ENCODE results near the gene FMN1.

The FMN1 gene

DNA sequence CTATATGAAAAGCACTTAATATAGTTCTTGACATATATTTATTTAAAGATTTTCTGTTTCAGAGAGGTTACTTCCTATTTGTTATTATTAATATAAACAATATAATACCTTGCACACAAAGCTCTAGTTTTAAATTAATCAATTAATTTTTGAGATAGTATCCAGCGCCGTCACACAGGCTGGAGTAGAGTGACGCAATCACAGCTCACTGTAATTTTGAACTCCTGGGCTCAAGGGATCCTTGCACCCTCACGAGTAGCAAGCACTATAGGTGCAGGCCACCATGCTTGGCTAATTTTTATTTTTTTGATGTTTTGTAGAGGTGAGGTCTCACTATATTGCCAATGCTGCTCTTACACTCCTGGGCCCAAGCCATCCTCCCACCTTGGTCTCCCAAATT is 267.4 kb downstream of the FMN1 start:
- H3K27ac ChIP-seq = no peak overlapping the region
- no peak for TF ChIP-seq ZFX (IDR thresholded peaks at IDR 0.05)
- TF ChIP-seq, protein P1, sequence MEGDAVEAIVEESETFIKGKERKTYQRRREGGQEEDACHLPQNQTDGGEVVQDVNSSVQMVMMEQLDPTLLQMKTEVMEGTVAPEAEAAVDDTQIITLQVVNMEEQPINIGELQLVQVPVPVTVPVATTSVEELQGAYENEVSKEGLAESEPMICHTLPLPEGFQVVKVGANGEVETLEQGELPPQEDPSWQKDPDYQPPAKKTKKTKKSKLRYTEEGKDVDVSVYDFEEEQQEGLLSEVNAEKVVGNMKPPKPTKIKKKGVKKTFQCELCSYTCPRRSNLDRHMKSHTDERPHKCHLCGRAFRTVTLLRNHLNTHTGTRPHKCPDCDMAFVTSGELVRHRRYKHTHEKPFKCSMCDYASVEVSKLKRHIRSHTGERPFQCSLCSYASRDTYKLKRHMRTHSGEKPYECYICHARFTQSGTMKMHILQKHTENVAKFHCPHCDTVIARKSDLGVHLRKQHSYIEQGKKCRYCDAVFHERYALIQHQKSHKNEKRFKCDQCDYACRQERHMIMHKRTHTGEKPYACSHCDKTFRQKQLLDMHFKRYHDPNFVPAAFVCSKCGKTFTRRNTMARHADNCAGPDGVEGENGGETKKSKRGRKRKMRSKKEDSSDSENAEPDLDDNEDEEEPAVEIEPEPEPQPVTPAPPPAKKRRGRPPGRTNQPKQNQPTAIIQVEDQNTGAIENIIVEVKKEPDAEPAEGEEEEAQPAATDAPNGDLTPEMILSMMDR (conservative IDR thresholded peaks at IDR 0.05) = no peak

- H3K27ac ChIP-seq = no peak overlapping the region
- TF ChIP-seq, protein P1 (conservative IDR thresholded peaks at IDR 0.05) = no peak
- TF ChIP-seq ZFX (IDR thresholded peaks at IDR 0.05) = no peak
Observed at GRCh38 chr15:32923176-32923575, 271.3 kb downstream of the FMN1 start.

DNA sequence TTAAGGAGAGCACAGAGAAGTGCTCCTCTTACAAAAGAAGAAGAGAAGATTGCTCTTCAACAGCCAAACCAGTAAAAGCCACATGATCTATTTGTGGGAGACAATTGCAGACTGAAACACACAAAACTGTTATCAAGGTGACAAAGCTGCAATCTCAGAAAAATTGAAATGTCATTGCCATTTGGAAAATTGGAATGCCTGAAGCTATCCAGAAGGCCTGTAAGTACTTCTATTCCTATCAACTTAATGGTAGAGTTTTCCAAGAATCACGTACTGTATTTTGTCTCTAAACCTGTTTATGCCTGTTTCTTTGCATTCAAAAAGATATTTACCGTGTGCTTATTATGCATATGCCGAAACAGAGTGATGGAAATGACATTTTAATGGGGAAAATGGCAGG is 272.0 kb downstream of the FMN1 start:
- H3K27ac ChIP-seq = no peak overlapping the region
- TF ChIP-seq, protein P1 (conservative IDR thresholded peaks at IDR 0.05) = no peak
- TF ChIP-seq ZFX (IDR thresholded peaks at IDR 0.05) = no peak

DNA sequence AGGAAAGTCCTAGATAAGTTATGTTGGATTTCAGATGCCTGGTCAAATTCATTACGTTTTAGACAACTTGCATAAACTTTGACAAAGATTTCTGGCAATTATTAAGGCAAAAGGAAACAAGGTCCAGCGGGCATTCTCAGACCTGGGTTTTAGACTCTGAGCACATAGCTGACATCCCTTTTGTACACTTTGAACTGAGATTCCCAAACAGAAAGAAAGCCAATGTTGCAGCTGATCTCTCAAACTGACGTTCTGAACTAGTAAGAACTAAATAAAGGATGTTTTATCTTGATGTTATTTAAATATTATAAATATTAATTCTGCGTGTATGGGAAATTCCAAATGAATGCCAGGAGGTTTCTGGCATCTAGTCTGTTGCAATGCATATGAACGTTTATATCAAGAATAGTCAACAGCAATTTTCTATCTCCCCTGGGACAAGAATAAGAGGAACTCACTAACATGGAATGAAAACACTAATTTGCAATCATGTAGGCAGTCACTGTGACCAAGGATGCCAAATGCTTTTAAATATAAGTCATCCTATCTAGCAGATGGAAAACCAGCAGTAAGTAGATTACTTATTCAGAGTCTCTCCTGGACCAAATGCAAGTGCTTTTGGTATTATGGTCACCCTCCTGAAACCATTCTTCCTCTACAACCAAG is 274.6 kb downstream of the FMN1 start:
- TF ChIP-seq, protein P1 (conservative IDR thresholded peaks at IDR 0.05) = no peak
- TF ChIP-seq ZFX (IDR thresholded peaks at IDR 0.05) = no peak
- H3K27ac ChIP-seq = no peak overlapping the region

DNA sequence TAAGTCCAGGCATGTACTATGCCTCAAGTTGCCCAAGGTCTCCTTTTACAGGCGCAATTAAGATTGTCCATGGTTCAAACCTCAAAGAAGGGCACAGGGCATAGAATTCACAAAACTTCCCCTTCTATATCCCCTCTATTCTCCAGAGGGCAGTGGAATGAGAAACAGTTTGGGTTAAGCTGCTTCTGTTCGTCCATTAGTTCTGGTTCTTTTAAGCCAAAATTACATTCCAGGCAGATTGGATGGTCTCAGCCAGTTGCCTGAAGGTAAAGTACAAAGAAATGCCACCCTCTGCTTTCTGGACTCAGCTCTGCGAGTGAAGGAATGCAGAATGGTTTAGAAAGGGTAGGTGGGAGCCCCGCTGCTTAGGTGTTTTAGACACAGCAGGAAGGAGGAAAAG is 276.0 kb downstream of the FMN1 start:
- TF ChIP-seq ZFX (IDR thresholded peaks at IDR 0.05) = no peak
- TF ChIP-seq, protein P1 (conservative IDR thresholded peaks at IDR 0.05) = no peak
- H3K27ac ChIP-seq = no peak overlapping the region

DNA sequence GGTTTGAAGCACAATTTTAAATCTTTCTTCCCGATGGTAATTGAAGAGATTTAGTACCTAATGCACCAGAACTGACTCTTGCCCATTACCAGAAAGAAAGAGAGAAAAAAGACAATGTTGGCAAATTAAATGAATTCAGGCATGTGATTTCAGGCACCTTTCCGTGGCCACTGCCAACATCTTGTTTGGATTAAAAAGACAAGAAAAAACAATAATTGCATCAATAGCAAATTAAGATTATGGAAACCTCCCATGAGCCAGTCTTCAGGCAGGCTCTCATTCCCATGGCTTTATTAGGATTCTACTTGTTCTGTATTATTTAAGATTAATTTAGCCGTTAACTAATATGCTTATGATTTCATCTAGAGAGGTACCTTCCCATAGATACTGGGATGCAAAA is 283.7 kb downstream of the FMN1 start:
- no peak overlapping the region for H3K27ac ChIP-seq
- TF ChIP-seq, protein P1 (conservative IDR thresholded peaks at IDR 0.05) = no peak
- TF ChIP-seq ZFX (IDR thresholded peaks at IDR 0.05) = no peak

- no peak overlapping the region for H3K27ac ChIP-seq
- no peak for TF ChIP-seq ZFX (IDR thresholded peaks at IDR 0.05)
- TF ChIP-seq, protein P1 (conservative IDR thresholded peaks at IDR 0.05) = no peak
Observed at GRCh38 chr15:32909431-32909830, 285.1 kb downstream of the FMN1 start.

All from C4-2B (cell line).